Breast epithelium (tissue), 4 donors: ENCODE results near the gene PON2. TPM values are rescaled to one million over a fixed set of nuclear protein-coding genes. Genes with fewer than 3 reads are reported as not detected.
"Not testable (repeated sequence)": the region's sequence is repeated elsewhere in the genome, so short reads cannot be mapped to it uniquely, and the experiment has no call there.

Experiments used
- DNase-seq, 2 donors: peaks; one replicate each; pipeline ENCODE4 v3.0.0-alpha.2; 2019; ENCODE audit warnings: low spot score in 2 of 2
- H3K27ac ChIP-seq, 2 donors: fragments of 200-600 bp; sonication (generic) in 1 of 2; one replicate each; pipeline ENCODE4 v1.5.1; 2016 to 2019; ENCODE audit warnings: mild to moderate bottlenecking in 1 of 2
- H3K27me3 ChIP-seq, 2 donors: fragments of 200-600 bp; sonication (generic) in 1 of 2; one replicate each; pipeline versions ENCODE4 v1.5.1 to v1.6.0; 2017 to 2019; ENCODE audit warnings: control low read depth in 1 of 2, mild to moderate bottlenecking in 1 of 2
- H3K36me3 ChIP-seq: fragments of 200-600 bp; one replicate; pipeline ENCODE4 v1.5.1; 2019
- H3K4me1 ChIP-seq, 2 donors: fragments of 200-600 bp; sonication (generic); one replicate each; pipeline ENCODE4 v1.5.1; 2016 to 2019; ENCODE audit warnings: control low read depth in 1 of 2
- H3K4me3 ChIP-seq, 3 donors: fragments of 200-600 bp; sonication (generic); 1 replicate in 2 of 3; 2 replicates in 1 of 3; pipeline ENCODE4 v1.5.1; 2016 to 2019; ENCODE audit warnings: mild to moderate bottlenecking in 3 of 3, moderate library complexity in 2 of 3
- H3K9me3 ChIP-seq, 2 donors: fragments of 200-600 bp; sonication (generic) in 1 of 2; one replicate each; pipeline ENCODE4 v1.5.1; 2016 to 2019; ENCODE audit warnings: control low read depth in 1 of 2
- POLR2A ChIP-seq: fragments of 450-650 bp; IDR thresholded peaks from one replicate; pipeline ENCODE4 v1.6.1; 2016; ENCODE audit warnings: antibody characterized with exemption, mild to moderate bottlenecking, moderate library complexity
- POLR2AphosphoS5 ChIP-seq, 3 donors: sonication (generic); formaldehyde crosslinking; IDR thresholded peaks; one replicate each; pipeline ENCODE4 v1.6.1; 2017; ENCODE audit warnings: antibody characterized with exemption in 3 of 3
- intact Hi-C: fragments of 100-400 bp; cut with DNase I; formaldehyde crosslinking; loops from one replicate; pipeline ENCODE4 v1.15.1; 2023; ENCODE audit warnings: low total_unique reads
- total RNA-seq, 3 donors: library from RNA; depleted of rRNA; stranded (reverse); fragments of >200 nt; gene quantifications; one replicate each; pipeline ENCODE4 v1.1.0, GENCODE V29; 2016
- TF ChIP-seq, protein P1 (sequence below), 3 donors: fragments of 450-650 bp; IDR thresholded peaks; one replicate each; pipeline ENCODE4 v1.5.1; 2016 to 2017; ENCODE audit warnings: antibody characterized with exemption in 3 of 3, mild to moderate bottlenecking in 3 of 3, moderate library complexity in 3 of 3

The PON2 gene
- total RNA-seq, 3 donors from 2014 or later, result 119 to 168 (median 165) TPM

DNA sequence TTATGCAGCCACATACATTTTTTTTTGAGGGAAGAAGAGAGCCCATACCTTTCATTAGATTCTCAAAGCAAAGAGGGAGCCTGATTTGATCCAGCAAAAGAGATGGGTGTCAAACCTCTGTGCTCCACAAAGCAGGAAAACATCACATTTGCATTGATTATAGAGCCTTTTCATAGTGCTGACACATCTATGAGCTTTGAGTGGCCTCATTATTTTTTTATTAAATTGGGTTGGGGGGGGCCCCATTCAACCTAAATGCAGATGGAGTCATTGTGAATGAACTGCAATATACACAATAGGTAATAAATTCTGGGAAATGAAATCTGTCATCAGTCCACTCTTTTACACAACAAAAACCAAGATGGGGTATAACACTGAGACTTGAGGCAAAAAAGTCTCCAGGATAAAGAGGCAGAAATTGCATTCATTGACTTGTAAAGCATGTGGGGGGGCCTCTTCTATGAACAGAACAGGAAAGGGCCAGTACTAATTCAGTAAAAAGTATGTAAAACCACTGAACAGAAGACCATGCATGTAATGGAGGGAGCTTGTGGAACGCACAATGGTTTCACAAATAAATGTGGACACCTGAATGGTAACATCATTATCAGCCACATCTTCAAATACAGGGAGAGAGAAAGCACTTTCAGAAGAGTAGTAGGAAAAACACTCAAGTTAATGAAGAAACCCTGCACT lies 33.2 kb upstream of the PON2 start:
- Histone ChIP-seq H3K27ac (no peak overlapping the region), H3K36me3 (no peaks in the 10 kb centered on the region), H3K9me3 (no peaks in the 10 kb centered on the region), H3K27me3 (no peaks in the 10 kb centered on the region), H3K4me3 (no peak overlapping the region), H3K4me1 (no peaks in the 10 kb centered on the region)
- intact Hi-C loops, result no loop called here
- no peak for DNase-seq
- TF ChIP-seq POLR2AphosphoS5 (IDR thresholded peaks at IDR 0.05) (no peak), POLR2A (no peak)
- TF ChIP-seq, protein P1, sequence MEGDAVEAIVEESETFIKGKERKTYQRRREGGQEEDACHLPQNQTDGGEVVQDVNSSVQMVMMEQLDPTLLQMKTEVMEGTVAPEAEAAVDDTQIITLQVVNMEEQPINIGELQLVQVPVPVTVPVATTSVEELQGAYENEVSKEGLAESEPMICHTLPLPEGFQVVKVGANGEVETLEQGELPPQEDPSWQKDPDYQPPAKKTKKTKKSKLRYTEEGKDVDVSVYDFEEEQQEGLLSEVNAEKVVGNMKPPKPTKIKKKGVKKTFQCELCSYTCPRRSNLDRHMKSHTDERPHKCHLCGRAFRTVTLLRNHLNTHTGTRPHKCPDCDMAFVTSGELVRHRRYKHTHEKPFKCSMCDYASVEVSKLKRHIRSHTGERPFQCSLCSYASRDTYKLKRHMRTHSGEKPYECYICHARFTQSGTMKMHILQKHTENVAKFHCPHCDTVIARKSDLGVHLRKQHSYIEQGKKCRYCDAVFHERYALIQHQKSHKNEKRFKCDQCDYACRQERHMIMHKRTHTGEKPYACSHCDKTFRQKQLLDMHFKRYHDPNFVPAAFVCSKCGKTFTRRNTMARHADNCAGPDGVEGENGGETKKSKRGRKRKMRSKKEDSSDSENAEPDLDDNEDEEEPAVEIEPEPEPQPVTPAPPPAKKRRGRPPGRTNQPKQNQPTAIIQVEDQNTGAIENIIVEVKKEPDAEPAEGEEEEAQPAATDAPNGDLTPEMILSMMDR (IDR thresholded peaks at IDR 0.05), result no peak

DNA sequence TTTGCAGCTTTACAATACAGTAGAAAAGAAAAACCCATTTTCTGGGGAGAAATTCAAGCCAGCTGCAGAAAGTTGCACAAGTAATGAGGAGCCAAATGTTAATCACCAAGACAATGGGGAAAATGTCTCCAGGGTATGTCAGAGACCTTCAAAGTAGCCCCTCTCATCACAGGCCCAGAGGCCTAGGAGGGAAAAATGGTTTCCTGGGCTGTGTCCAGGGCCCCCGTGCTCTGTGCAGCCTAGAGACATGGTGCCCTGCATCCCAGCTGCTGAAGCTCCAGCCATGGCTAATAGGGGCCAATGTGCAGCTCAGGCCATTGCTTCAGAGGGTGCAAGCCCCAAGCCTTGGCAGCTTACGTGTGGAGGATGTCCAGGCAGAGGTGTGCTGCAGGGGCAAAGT lies 25.8 kb upstream of the PON2 start:
- DNase-seq, H3K4me3 ChIP-seq, H3K4me1 ChIP-seq, H3K36me3 ChIP-seq, H3K27ac ChIP-seq, H3K27me3 ChIP-seq, H3K9me3 ChIP-seq, intact Hi-C loops: not testable (repeated sequence)

DNA sequence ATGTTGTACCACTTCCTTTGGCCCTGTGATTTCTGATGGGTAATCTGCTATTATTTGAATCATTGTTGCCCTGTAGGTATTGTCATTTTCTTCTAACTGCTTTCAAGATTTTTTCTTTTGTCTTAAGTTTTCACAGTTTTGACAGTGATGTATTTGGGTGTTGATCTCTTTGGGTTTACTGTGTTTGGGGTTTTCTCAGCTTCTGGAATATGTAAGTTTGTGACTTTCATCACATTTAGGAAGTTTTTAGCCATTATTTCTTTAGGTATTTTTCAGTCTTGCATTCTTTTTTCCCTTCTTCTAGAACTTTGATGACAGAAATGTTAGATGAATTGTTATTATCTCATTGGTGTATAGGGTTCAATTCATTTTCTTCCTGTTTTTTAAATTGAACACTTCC lies 23.1 kb upstream of the PON2 start:
- Histone ChIP-seq H3K36me3 (no peaks in the 10 kb centered on the region), H3K27me3 (no peaks in the 10 kb centered on the region), H3K27ac (no peak overlapping the region), H3K9me3 (no peaks in the 10 kb centered on the region), H3K4me1 (no peaks in the 10 kb centered on the region), H3K4me3 (no peak overlapping the region)
- no peak for DNase-seq
- intact Hi-C loops, result loop anchor here (2.0 kb wide), 1 partner anchor 25 kb away; no protein-coding TSS in a partner anchor
- TF ChIP-seq POLR2A (no peak), POLR2AphosphoS5 (IDR thresholded peaks at IDR 0.05) (no peak)
- TF ChIP-seq, protein P1 (IDR thresholded peaks at IDR 0.05), result no peak

DNA sequence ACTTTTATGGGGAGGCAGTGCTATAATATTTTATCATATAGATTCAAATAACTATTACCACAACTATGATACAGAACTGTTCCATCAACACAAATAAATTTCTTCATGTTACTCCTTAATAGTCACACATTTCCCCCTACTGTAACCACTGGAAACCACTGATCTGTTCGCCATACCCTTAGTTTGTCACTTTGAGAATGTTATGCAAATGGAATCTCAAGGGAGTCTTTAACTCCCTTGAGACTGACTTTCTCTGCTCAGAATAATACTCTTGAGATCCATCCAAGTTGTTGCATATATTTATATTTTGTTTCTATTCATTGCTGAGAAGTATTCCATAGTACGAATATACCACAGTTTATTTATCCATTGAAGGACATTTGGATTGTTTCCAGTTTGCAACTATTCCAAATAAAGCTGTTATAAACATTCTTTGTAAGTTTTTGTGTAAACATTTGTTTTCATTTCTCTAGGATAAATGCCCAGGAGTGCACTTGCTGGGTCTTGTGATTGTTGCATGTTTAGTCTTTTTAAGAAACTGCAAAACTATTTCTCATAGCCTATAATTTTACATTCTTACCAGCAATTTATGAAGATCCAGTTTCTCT lies 19.7 kb upstream of the PON2 start:
- TF ChIP-seq, protein P1 (IDR thresholded peaks at IDR 0.05), result no peak
- TF ChIP-seq POLR2AphosphoS5 (IDR thresholded peaks at IDR 0.05) (no peak), POLR2A (no peak)
- no peak overlapping the region for H3K4me3 ChIP-seq
- no peaks in the 10 kb centered on the region for H3K36me3 ChIP-seq
- H3K9me3 ChIP-seq, result no peaks in the 10 kb centered on the region
- intact Hi-C loops, result no loop called here
- no peaks in the 10 kb centered on the region for H3K27me3 ChIP-seq
- H3K27ac ChIP-seq, result no peak overlapping the region
- DNase-seq, result no peak
- H3K4me1 ChIP-seq, result no peaks in the 10 kb centered on the region

DNA sequence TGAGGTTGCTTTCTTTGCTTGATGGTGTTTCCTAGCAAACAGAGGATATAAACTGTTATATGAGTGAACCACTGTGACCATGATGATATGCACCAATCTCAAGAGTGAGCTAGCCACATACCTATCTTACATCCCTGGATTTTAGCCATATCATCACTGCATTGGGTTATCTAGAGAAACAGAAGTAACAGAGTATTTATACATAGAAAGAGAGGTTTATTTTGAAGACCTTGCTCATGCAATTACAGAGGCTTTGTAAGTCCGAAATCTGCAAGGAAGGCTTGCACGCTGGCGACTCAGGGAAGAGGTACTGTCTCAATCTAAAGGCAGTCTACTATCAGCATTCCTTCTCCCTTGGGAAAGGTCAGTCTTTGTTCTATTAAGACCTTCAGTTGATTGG lies 11.8 kb upstream of the PON2 start:
- H3K4me1 ChIP-seq, result no peaks in the 10 kb centered on the region
- H3K4me3 ChIP-seq, result no peak overlapping the region
- intact Hi-C loops, result no loop called here
- no peak for DNase-seq
- H3K9me3 ChIP-seq, result no peaks in the 10 kb centered on the region
- H3K27me3 ChIP-seq, result no peaks in the 10 kb centered on the region
- no peaks in the 10 kb centered on the region for H3K36me3 ChIP-seq
- H3K27ac ChIP-seq, result no peak overlapping the region
- TF ChIP-seq POLR2AphosphoS5 (IDR thresholded peaks at IDR 0.05), result no peak
- TF ChIP-seq POLR2A, result no peak
- TF ChIP-seq, protein P1 (IDR thresholded peaks at IDR 0.05), result no peak
